Heart left ventricle (tissue), 13 donors: ENCODE measurements around the gene VWA8.

Source experiments
- POLR2A ChIP-seq, 2 donors: fragments of 450-650 bp; IDR thresholded peaks; one replicate each; pipeline ENCODE4 v1.6.1; 2017; ENCODE audit warnings: antibody characterized with exemption in 2 of 2, mild to moderate bottlenecking in 2 of 2, moderate library complexity in 2 of 2
- TF ChIP-seq, protein P1 (sequence below), 12 donors: fragments of 200-600 bp; sonication (generic) in 4 of 12; IDR thresholded peaks; one replicate each; pipeline versions ENCODE4 v1.5.0 to v1.8.0; 2018 to 2022; ENCODE audit warnings: antibody characterized with exemption in 12 of 12, mild to moderate bottlenecking in 5 of 12
- donor health status: ischemic (EF 13 %, LVEDD 7.1; RV severe dilation, severe dysfunction).
- donor health status: DM: no; HTN: yes; CAD: no.
- donor health status: DM: no; HTN: no; CAD: no.
- donor health status: ischemic (EF 25% LVEDD 6.9; RV normal size, moderate dysfunction).
- donor health status: ischemic (EF 25% LVEDD 5.7; RV mildly dilated, moderate dysfunction).
- donor health status: ischemic (EF 35%, LVEDD 5.7; RV mildly dilated, moderate dysfunction).
- donor health status: nonischemic (EF 11% LVEDD 7.7; RV severe dilation, severe dysfunction).
- donor health status: DM: yes; HTN: yes; CAD: no.
- donor health status: PGD.
- donor health status: ischemic (EF 29% LVEDD 5.4; RV normal size, mild dysfunction).
- donor health status: nonischemic (EF 23%, LVEDD 6.1; RV moderate dilation, normal function).

DNA sequence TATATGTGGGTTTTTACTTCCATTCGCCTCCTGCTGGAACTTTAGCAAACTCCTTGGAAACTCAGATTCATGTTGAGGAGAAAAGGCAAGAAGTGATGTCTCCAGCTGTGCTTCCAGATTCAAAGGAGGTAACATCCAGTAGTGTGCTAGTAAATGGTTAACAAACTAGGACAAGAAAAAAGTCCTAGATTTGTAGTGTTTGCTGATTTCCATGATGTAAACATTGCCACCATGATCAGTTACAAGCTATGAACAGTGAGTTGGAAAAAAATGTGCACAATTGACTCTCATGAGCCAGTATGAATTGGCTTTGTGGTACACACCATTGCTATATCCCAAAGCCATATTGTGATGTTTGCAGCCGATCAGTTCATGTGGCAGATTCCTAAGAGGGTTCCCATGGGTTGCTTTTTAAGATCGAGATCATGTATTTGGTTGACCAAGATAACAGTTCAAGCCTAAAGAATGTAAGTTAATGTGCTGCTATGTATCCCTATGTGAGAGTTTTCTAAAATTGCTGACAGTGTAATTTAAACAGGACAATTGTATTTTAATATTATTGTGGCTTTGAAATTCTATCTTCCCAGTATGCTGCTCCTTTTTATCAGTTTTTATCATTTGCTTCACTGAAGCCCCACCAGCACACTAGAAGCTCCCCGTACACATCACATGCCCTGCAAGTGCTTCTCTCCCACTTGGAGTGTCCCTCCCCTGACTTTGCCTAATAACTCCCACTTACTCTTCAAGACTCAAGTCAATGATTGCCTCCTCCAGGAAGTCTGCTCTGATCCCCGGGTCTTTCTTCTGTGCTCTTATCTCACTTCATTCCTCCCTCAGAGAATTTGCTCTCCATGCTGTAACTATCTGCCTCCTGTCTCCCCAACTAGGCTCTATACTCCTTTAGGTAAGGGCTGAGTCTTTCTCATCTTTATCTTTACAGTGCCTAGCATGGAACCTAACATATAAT, 355.3 kb downstream of the VWA8 start:
- TF ChIP-seq, protein P1, sequence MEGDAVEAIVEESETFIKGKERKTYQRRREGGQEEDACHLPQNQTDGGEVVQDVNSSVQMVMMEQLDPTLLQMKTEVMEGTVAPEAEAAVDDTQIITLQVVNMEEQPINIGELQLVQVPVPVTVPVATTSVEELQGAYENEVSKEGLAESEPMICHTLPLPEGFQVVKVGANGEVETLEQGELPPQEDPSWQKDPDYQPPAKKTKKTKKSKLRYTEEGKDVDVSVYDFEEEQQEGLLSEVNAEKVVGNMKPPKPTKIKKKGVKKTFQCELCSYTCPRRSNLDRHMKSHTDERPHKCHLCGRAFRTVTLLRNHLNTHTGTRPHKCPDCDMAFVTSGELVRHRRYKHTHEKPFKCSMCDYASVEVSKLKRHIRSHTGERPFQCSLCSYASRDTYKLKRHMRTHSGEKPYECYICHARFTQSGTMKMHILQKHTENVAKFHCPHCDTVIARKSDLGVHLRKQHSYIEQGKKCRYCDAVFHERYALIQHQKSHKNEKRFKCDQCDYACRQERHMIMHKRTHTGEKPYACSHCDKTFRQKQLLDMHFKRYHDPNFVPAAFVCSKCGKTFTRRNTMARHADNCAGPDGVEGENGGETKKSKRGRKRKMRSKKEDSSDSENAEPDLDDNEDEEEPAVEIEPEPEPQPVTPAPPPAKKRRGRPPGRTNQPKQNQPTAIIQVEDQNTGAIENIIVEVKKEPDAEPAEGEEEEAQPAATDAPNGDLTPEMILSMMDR (IDR thresholded peaks at IDR 0.05), result no peak
- TF ChIP-seq POLR2A (IDR thresholded peaks at IDR 0.05), result no peak
